Karpas-422 (cell line): ENCODE data around the gene UACA. TPM values are rescaled to one million over a fixed set of nuclear protein-coding genes. Genes with fewer than 3 reads are reported as not detected.
A peak's percentile ranks its signal among the peaks of the same experiment; 100 is the strongest.
"Not testable (repeated sequence)": the region's sequence is repeated elsewhere in the genome, so short reads cannot be mapped to it uniquely, and the experiment has no call there.

Experiments
- DNase-seq: peaks from one replicate; pipeline ENCODE4 v3.0.0-alpha.2; 2015
- H2AFZ ChIP-seq: fragments of 200-600 bp; sonication (generic); 2 replicates; pipeline ENCODE4 v1.6.1; 2014; ENCODE audit warnings: antibody characterized with exemption, low read length, mixed read lengths
- H3K27ac ChIP-seq: fragments of 200-600 bp; sonication (generic); 2 replicates; pipeline ENCODE4 v1.5.1; 2014; ENCODE audit warnings: mild to moderate bottlenecking, low read length, moderate library complexity
- H3K27me3 ChIP-seq: fragments of 200-600 bp; sonication (generic); 2 replicates; pipeline ENCODE4 v1.6.1; 2014; ENCODE audit warnings: low read length, mixed read lengths
- H3K36me3 ChIP-seq: fragments of 200-600 bp; sonication (generic); 2 replicates; pipeline ENCODE4 v1.6.1; 2014; ENCODE audit warnings: low read length, mixed read lengths; ENCODE audit not compliant: insufficient read depth
- H3K4me1 ChIP-seq: fragments of 200-600 bp; sonication (generic); 2 replicates; pipeline ENCODE4 v1.6.1; 2014; ENCODE audit warnings: mild to moderate bottlenecking, low read length, mixed read lengths
- H3K4me2 ChIP-seq: fragments of 200-600 bp; sonication (generic); 2 replicates; pipeline ENCODE4 v1.6.1; 2014; ENCODE audit warnings: low read length, low read depth, mild to moderate bottlenecking; ENCODE audit not compliant: poor library complexity, severe bottlenecking
- H3K4me3 ChIP-seq: fragments of 200-600 bp; sonication (generic); 2 replicates; pipeline ENCODE4 v1.5.1; 2014; ENCODE audit warnings: mild to moderate bottlenecking, antibody characterized with exemption, low read length, mixed read lengths
- H3K79me2 ChIP-seq: fragments of 200-600 bp; sonication (generic); 2 replicates; pipeline ENCODE4 v1.6.1; 2014; ENCODE audit warnings: mild to moderate bottlenecking, low read length, mixed read lengths
- H3K9ac ChIP-seq: fragments of 200-600 bp; sonication (generic); 2 replicates; pipeline ENCODE4 v1.6.0; 2014; ENCODE audit warnings: low read length
- H3K9me2 ChIP-seq: fragments of 200-600 bp; sonication (generic), shearing (Covaris generic); replicated peaks from 2 replicates; pipeline ENCODE4 v1.6.0; 2014; ENCODE audit warnings: mild to moderate bottlenecking, low read length, moderate library complexity; ENCODE audit not compliant: insufficient read depth
- H3K9me3 ChIP-seq: fragments of 300-700, 200-600 bp; sonication (generic); 2 replicates; pipeline ENCODE4 v1.6.1; 2014; ENCODE audit warnings: low read length, mixed read lengths
- H4K20me1 ChIP-seq: fragments of 200-600 bp; sonication (generic); 2 replicates; pipeline ENCODE4 v1.6.1; 2014; ENCODE audit warnings: mild to moderate bottlenecking, antibody characterized with exemption, low read length, low read depth; ENCODE audit not compliant: insufficient read depth
- total RNA-seq: library from RNA; depleted of rRNA; stranded (reverse); fragments of >200 nt; shearing (Covaris generic); gene quantifications from 2 replicates; pipeline ENCODE4 v1.2.3, GENCODE V29; 2014; ENCODE audit warnings: low replicate concordance

Gene UACA
- total RNA-seq, 1 experiment from 2014 or later, result not detected

- Histone ChIP-seq H3K36me3 (no peaks in the 10 kb centered on the region), H3K4me2 (peak overlapping the region; percentile 46), H3K9me2 (no peaks in the 10 kb centered on the region), H3K4me3 (peak overlapping the region; percentile 12; the same call in 1 of the 2 replicates), H3K27ac (no peak overlapping the region), H3K79me2 (no peaks in the 10 kb centered on the region), H3K9me3 (no peaks in the 10 kb centered on the region), H3K9ac (no peak overlapping the region), H3K27me3 (no peaks in the 10 kb centered on the region), H3K4me1 (peaks cover 33% of the 10 kb centered on the region), H2AFZ (no peak overlapping the region), H4K20me1 (no peaks in the 10 kb centered on the region)
- peak; percentile 68 for DNase-seq
Observed at GRCh38 chr15:70669006-70669602, 94.3 kb downstream of the UACA start.

- Histone ChIP-seq H2AFZ (no peak overlapping the region), H3K9me3 (no peaks in the 10 kb centered on the region), H3K9me2 (no peaks in the 10 kb centered on the region), H3K79me2 (no peaks in the 10 kb centered on the region), H4K20me1 (no peaks in the 10 kb centered on the region), H3K4me1 (peaks cover 33% of the 10 kb centered on the region), H3K27ac (no peak overlapping the region), H3K27me3 (no peaks in the 10 kb centered on the region), H3K4me3 (no peak overlapping the region), H3K36me3 (no peaks in the 10 kb centered on the region), H3K9ac (no peak overlapping the region), H3K4me2 (no peak overlapping the region)
- DNase-seq, result peak; percentile 28
Observed at GRCh38 chr15:70665599-70665998, 97.8 kb downstream of the UACA start.

- Histone ChIP-seq H3K9me3 (no peaks in the 10 kb centered on the region), H3K27me3 (no peaks in the 10 kb centered on the region), H3K4me2 (no peak overlapping the region), H3K27ac (no peak overlapping the region), H3K9me2 (no peaks in the 10 kb centered on the region), H4K20me1 (no peaks in the 10 kb centered on the region), H2AFZ (no peak overlapping the region), H3K4me1 (peaks cover 23% of the 10 kb centered on the region), H3K36me3 (no peaks in the 10 kb centered on the region), H3K79me2 (no peaks in the 10 kb centered on the region), H3K9ac (no peak overlapping the region), H3K4me3 (no peak overlapping the region)
- no peak for DNase-seq
Observed at GRCh38 chr15:70664494-70664893, 98.9 kb downstream of the UACA start.

GRCh38 chr15:70663069-70663468 is 100.3 kb downstream of the UACA start:
- not testable (repeated sequence) for H3K9me2 ChIP-seq, H3K9me3 ChIP-seq, H2AFZ ChIP-seq, H3K27ac ChIP-seq, H3K9ac ChIP-seq, H3K4me1 ChIP-seq, H3K4me2 ChIP-seq, H3K36me3 ChIP-seq, H4K20me1 ChIP-seq, DNase-seq, H3K27me3 ChIP-seq, H3K4me3 ChIP-seq, H3K79me2 ChIP-seq

- Histone ChIP-seq H4K20me1 (no peaks in the 10 kb centered on the region), H3K4me1 (no peaks in the 10 kb centered on the region)
Observed at GRCh38 chr15:70659662-70660061, 103.7 kb downstream of the UACA start.

GRCh38 chr15:70658641-70659040 is 104.7 kb downstream of the UACA start:
- H3K9me3 ChIP-seq, result no peaks in the 10 kb centered on the region
- no peak for DNase-seq
- no peak overlapping the region for H3K4me2 ChIP-seq
- H3K4me3 ChIP-seq, result no peak overlapping the region
- no peaks in the 10 kb centered on the region for H3K27me3 ChIP-seq
- H3K36me3 ChIP-seq, result no peaks in the 10 kb centered on the region
- no peak overlapping the region for H3K9ac ChIP-seq
- no peaks in the 10 kb centered on the region for H3K4me1 ChIP-seq
- no peaks in the 10 kb centered on the region for H3K79me2 ChIP-seq
- no peak overlapping the region for H3K27ac ChIP-seq
- no peaks in the 10 kb centered on the region for H3K9me2 ChIP-seq
- H4K20me1 ChIP-seq, result no peaks in the 10 kb centered on the region
- no peak overlapping the region for H2AFZ ChIP-seq

More at GRCh38 chr15:70659662-70660061, 103.7 kb downstream of the UACA start:
- Histone ChIP-seq H3K9me3 (no peaks in the 10 kb centered on the region), H2AFZ (no peak overlapping the region), H3K79me2 (no peaks in the 10 kb centered on the region), H3K4me3 (no peak overlapping the region), H3K9me2 (no peaks in the 10 kb centered on the region), H3K27me3 (no peaks in the 10 kb centered on the region), H3K36me3 (no peaks in the 10 kb centered on the region), H3K27ac (no peak overlapping the region), H3K9ac (no peak overlapping the region), H3K4me2 (no peak overlapping the region)
- no peak for DNase-seq

GRCh38 chr15:70653426-70653825 is 109.9 kb downstream of the UACA start:
- Histone ChIP-seq H3K4me1 (no peaks in the 10 kb centered on the region), H3K27me3 (no peaks in the 10 kb centered on the region), H3K4me3 (no peak overlapping the region), H3K36me3 (no peaks in the 10 kb centered on the region), H3K9ac (no peak overlapping the region), H4K20me1 (no peaks in the 10 kb centered on the region), H3K9me2 (no peaks in the 10 kb centered on the region), H3K4me2 (no peak overlapping the region), H3K9me3 (no peaks in the 10 kb centered on the region), H2AFZ (no peak overlapping the region), H3K27ac (no peak overlapping the region), H3K79me2 (no peaks in the 10 kb centered on the region)
- DNase-seq, result no peak

GRCh38 chr15:70652341-70652740 is 111.0 kb downstream of the UACA start:
- Histone ChIP-seq H2AFZ (no peak overlapping the region), H4K20me1 (no peaks in the 10 kb centered on the region), H3K4me2 (no peak overlapping the region), H3K27me3 (no peaks in the 10 kb centered on the region), H3K9me3 (no peaks in the 10 kb centered on the region), H3K9ac (no peak overlapping the region), H3K79me2 (no peaks in the 10 kb centered on the region), H3K36me3 (no peaks in the 10 kb centered on the region), H3K4me3 (no peak overlapping the region), H3K4me1 (no peaks in the 10 kb centered on the region), H3K27ac (no peak overlapping the region), H3K9me2 (no peaks in the 10 kb centered on the region)
- no peak for DNase-seq
